Activated T-cell treated with anti-CD3 and anti-CD28 coated beads for 48 hours (primary cell): Measurements from ENCODE around the gene ACTRT2.

ENCODE experiments used
- DNase-seq: peaks from one replicate; pipeline ENCODE4 v3.0.0-alpha.2; 2020; ENCODE audit warnings: low read depth

Gene ACTRT2

DNA sequence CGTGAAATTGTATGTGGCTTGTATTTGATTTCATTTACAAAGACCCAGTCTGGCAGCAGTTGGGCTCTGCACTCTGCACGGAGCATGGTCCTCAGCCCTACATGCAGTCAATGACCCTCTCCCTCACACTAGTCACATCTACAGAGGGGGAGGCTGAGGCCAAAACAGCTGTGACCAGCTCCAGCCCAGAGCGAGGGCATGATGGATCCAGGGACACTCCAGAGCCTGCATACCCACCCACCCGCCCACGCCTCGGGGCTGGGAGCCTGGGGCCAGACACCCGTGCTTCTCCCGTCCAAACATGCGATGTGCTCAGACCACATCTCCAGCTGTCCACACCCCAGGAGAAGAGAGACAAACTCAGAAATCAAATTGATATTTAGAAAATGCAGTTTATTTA lies 33.8 kb downstream of the ACTRT2 start:
- DNase-seq, result no peak

DNA sequence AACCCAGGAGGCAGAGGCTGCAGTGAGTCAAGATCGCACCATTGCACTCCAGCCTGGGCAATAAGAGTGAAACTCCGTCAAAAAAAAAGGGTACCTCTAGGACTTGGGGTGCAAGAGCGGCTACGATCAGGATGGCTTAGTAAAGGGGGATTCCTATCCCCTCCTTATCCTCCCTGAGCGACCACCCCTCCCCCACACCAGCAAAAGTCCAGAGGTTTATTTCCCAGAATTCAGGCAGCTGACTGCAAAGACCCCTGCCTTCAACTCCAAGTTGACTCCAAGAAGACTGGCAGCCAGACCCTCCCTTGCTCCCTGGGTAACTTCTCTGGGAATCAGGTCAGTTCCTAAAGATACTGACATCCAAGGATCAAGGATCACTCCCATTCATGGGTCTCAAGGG lies 35.4 kb downstream of the ACTRT2 start:
- DNase-seq, result no peak

DNA sequence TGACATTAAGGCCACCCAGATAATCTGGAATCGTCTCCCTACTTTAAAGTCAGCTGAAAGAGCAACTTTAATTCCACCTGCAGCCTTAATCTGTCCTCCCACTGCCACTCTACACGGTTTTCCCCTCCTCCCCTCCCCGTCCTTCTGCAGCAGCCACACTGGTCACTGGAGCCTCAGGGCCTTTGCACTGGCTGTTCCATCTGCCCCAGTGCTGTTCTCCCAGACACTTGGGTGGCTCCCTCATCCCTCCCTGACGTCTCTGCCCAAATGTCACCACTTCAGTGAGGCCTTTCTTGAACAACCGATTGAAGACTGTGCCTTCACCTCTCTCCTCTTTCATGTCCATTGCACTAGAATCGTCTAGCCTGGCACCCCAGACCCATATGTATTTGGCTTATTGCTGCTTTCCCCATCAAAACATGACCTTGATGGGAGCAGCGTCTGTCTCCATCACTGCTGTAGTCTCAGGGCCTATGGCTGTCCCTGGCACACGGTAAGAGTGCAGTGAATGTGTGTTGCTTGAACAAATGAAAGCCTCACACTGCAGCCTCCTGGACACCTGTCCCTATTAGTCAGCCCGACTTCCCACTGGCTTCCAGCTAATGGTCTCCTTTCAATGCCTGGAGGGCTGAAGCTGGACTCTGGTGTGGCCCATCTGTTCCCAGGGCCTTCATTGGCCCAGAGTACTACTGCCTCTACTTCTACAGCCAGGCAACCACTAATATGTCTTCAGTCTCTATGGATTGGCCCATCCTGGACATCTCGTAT lies 37.2 kb downstream of the ACTRT2 start:
- DNase-seq, result no peak

DNA sequence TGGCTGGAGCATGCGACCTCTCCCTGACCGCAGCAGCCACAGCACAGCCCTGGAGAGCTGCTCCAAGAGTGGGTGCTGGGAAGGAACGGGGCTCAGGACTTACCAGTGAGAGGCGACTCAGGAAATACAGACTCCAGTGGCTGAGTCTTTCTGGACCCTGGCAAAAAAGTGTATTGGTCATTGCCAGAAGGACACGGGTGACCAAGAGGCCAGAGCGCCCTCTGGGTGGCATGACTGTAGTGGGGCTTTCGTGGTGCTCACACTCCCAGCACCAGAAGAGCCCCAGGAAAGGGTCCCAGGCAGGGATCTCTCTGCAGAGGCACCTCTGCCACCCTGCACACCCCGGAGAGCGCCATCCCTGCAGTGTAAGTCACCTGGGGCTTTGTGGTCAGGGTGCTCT lies 38.9 kb downstream of the ACTRT2 start:
- no peak for DNase-seq

DNA sequence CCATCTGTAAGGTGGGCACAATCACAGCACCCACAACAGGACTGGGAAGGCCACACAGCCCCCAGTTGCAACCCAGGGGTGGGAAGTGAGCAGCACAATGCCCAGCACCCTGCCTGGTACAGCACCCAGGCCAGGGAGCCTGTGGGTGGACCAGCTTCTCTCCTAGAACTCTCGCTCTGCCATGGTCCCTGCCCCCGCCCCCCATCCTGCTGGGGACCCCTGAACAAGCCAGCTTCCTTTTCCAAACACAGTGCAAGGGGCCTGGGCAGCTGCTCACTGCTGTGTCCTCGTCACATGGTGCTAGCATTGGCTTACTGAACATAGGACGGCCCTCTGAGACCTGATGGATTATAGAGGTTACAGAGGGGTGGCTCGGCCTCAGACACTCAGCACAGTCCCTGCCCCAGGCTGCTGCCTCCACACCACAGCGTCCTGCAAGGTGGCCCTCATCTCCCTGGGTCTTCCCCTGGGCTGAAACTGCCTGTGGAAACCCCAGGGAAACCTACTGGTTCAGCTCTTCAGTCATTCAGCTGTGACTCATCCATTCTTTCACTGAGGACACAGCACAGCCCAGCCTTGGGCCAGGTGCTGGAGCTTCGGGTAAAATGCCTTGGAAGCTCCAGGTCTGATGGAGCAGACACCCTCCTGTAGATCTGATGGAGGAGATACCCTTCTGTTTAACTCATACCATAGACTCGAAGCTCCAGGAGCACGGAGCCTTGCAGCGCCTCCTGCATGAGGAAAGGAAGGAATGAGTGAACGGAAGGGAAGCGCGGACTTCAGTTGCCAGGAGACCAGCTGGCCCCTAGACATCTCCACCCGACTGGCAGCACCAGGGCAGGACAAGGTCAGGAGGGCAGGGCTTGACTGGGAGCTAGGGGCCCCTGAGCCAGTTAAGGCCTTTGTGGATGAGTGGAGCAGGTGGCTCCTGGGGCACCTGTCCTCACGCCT lies 39.6 kb downstream of the ACTRT2 start:
- DNase-seq, result no peak

DNA sequence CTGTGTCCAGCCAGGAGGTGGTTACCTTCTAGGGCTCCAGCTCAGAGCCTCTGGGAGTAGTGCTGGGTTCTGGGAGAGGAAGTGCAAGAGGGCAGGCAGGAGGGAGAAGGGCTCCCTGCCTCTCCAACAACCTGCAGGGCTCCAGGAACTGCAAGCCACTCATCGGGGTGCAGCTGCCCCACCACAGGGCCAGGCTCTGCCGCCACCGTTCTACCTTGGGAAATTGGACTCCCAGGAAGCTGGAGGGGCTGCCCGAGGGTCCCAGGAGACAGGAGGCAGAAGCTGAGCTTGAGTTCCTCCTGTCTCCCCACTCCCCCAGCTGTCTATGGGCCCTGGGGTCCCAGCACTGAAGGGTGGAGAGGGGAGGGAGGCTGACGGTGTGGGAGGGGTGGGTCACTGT lies 40.3 kb downstream of the ACTRT2 start:
- no peak for DNase-seq

DNA sequence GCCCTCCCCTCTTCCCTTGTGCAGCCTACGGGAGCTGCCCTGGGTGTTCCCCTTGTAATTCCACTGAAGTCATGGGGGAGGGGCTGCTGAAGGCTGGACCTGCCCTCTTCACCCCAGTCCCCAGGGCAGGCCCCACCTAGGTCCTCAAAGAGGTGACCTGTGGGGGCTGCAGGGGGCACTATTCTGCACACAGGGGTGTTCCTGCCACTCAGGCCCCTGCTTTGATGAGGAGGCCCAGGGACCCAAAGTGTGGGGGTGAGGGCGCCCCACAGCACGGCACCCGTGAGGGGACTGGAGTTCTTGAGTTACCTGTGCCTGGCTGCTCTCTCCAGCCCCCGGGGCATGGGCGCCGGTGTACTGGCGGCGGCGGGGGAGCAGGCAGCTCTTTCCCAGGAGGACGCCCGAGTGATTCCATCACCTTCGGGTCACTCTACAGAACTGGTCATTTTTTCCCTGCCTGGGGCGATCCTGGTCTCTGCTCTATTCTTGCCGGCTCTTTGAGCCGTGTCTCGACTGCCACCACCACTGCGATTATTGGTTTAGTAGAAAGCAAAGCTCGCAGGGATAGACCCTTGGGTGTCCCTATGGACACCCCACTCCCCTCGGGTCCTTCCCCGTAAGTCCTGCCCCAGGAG lies 40.8 kb downstream of the ACTRT2 start:
- DNase-seq, result no peak

DNA sequence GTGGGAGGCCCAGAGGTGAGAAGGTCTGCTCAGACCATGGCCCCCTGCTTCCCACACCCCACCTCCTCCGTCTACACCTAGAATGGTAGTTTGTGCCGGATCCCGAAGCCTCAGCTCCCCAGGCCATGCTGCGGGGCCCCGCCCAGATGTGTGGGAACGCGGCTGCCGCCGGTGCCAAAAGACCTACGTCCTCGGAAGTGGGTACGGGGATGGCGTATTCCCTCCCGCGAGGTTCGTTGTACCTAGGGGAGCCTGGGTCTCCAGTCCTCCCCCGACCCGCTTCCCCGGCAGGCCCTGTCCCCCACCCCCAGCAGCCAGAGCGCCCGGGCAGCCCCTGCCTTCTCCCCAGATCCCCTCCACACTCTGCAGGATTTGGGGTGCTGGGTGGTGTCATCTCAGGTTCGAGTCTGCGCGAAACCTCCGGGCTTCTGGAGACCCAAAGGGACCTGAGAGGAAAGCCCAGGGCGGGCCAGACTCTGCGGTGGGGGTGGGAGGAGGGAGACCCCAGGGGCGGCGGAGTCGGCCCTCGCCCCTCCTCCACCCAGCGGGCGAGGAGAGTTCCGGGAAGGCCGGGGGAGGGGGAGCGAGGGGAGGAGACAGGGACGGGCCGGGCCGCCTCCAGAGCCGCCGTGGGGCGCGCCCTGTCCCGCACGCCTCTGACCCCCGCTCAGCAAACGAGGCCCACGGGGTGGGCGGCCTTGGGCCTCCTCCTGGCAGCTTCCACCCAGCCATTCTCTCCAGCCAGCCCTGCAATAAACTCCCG lies 41.5 kb downstream of the ACTRT2 start:
- no peak for DNase-seq

DNA sequence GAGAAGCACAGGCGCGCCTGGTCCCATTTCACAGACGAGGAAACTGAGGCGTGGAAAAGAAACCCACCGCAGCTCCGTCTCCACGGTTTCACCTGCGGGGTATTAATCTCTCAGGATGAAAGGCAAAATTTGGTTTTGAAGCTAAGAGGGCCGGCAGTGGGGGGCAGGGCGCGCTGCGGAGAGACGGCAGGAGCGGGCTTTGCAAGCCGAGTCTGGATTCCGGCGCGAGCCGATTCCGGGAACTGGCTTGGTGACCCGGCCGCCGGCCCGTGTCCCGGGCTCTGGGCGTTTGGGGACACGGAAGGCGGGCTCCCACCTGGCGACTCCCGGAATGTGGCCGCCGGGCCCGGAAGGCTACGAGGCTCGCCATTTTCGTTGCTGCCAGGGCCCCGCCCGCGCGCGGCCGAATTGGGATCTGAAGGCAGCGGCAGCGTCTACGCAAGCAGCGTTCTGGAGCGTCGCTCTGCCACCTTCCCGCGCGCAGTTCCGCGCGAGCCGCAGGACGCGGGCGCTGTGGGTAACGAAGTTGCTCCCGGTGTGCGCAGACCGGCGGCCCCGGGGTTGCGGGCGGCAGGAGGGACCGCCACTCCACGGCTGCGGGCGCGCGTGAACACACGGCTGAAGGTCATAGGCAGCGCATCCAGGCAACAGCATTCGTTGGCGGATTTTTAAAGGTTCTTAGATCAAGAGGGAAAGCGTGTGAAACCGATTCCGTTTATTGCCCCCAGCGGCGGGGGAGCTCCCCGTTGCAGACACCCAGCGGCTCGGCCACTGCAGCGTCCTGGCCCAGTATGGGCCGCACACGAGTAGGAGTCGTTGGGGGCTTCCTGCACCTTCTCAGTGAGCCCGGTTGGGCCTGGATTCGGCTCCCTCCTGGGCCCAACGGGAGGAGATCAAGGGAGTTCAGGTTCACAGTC lies 42.4 kb downstream of the ACTRT2 start:
- DNase-seq, result no peak

DNA sequence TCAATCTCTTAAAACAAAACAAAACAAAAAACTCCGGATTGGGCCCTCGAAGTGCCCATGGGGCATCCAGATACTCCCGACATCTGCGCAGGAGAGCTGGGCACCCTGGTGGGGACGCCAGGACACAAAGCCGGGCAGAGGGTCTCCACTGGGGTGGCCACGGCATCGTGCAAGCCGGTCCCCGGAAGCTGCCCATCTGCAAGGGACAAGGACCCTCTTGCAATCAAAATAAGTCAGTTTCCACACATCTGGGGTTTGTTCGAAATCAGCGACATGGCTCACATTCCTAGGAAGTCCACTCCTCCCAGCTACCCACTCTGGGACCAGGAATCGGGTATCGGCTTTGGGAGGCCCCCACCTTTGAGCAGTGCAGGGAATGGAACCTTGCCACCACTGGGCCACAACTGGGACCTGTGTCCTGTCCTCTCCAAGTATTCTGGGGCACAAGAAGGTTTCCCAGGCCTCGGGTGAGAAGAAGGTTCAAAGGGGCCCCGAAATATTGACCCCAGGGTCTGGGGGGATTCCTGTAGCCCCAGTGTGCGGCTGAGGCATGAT lies 43.1 kb downstream of the ACTRT2 start:
- DNase-seq, result no peak

DNA sequence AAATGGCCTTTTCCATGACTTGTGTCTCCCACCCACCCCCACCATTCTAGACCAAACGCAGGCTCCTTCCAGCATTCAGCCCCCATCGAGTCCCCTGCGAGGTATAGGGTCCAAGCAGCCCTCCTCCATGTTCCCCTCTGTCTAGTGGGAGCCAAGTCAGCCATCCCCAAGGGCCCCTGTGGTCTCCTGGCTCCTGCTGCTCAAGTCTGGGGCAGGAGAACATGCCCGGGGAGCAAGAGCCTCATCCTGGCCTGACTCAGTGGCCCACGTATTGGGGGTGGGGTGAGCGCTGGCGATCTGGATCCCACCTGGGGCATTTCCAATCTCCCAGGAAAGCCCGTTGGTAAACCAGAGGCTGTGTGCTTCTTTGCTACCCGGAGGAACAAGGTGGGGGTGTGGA lies 43.6 kb downstream of the ACTRT2 start:
- no peak for DNase-seq

DNA sequence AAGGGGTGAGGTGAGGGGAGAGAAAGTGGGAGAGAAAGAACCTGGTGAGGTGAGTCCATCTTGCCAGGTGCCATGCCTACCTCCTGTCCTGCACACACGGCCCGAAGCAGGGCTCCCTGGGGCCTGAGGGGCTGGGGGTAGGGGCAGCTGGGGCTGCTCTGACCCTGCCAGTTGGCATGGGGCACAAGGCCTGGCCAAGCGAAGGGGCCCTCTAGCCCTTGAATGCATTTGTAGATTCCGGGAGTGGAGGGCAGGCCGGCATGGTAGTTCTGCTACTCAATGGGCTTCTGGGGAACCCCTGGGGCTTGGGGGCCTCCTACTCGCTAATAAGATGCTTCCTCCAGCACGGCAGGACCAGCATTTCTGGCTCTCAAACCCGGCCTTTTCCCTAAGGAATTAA lies 44.1 kb downstream of the ACTRT2 start:
- DNase-seq, result no peak

DNA sequence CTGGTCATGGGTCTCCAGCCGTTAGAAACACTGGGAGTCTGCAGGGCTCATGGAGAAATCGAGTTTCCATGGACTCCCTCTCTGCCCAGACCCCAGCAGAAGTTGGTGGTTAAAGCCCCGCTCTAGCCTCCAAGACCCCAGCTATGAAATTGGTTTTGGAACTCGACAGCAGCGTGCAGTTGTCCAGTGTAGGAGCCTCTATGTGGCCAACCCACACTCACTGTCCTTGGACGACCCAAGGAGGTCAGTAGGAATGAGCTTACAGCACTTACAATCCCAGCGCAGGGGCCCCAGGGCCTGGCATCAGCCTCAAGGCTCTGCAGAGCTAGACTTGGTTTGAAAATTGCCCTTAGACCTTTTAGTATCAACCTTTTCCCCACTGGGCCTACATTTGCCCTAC lies 44.5 kb downstream of the ACTRT2 start:
- no peak for DNase-seq

DNA sequence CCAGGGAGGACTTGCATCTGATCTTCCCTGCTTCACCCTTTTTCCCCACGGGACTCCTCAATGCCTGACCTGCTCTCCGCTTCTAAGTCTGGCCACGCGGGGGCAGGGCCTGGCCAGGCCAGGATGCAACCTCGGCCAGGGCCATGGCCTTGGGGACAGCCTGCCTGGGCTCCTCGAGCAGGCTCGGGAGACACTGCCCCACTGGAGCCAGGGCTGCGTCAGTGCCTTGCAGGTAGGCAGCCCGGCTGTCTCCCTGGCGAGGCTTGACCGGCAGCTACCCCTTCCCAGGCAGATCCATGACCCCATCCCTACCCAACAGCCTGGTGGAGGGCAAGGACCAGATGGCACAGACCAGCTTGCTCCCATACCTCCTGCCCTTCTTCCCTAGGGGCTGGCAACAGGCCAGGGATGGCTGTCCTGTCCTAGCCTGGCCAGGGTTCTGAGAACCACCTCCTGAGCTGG lies 45.0 kb downstream of the ACTRT2 start:
- DNase-seq, result no peak

DNA sequence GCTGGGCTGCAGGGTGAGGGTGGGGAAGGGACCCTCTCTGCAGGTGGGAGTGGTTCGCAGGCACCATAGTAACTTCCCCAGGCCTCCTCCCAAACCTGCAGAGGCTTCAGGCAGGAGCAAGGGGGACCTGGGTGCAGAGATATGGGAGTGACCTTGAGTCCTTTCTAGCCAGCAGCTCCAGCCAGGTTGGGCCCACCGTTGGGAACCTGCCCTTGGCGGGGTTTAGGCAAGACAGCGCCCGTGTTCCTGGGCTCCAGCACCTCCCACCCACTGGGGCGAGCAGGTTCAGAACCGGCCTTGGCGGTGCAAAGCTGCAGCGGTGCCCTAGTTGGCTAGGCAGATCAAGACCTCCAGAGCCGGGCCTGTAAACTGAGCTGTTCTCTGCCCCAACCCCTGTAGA lies 45.6 kb downstream of the ACTRT2 start:
- no peak for DNase-seq

DNA sequence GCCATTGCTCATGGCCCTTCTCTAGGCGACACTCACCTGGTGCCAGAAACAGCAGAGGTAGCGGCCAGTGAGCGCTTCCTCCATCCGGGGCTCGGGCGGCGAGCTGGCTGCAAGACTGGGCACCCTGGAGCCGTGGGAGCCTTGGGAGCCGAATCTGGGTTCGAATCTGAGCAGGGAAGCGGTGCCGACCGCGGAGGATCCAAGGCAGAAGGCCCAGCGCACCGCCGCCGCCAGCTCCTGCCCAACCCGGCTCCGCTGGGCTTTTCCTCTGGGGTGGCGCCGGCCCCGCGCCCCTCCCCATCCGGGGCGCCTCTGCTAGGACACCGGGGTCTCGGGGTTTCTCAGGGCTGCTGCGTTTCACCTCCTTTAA lies 46.0 kb downstream of the ACTRT2 start:
- no peak for DNase-seq

DNA sequence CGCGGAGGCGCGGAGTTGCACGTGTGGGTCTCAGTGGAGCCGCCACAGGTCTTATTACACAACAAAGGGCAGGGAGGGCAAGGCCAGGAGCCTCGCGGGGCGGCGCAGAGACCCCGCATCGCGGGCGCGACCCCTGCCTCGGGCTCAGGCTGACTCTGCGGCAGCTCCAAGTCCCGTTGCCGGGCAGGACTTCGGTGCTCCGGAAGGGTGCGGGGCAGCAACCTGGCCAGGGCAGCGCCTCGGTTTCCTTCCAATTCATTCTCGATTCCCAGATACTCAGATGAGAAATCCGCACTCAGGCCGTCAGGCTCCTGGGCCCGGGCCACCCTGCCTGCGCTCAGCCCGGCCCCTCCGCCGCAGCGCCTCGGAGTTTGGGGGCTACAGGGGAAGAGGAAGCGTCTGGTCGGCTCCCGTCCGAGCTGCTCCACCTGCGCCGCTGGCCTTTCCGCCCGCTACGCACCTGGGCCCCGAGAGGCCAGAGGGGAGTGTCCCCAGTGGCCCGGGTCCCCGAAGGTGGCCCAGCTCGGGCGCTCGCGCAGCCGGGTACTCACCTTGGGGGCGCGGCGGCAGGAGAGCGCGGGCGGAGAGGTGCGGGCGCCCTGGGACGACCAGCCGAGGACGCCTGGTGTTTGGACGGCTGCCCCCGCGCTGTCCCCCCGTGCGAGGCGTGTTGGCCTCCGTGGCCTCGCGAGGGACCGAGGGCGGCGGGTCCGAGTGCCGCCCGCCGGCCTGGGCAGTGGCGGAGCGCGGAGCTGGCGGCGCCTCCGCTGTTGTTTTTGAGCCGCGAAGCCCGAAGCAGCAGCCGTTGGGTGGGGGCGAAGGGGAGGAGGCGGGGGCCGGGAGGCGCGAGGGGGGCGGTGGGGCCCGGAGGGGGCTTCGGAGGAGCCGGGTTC lies 46.6 kb downstream of the ACTRT2 start:
- no peak for DNase-seq

DNA sequence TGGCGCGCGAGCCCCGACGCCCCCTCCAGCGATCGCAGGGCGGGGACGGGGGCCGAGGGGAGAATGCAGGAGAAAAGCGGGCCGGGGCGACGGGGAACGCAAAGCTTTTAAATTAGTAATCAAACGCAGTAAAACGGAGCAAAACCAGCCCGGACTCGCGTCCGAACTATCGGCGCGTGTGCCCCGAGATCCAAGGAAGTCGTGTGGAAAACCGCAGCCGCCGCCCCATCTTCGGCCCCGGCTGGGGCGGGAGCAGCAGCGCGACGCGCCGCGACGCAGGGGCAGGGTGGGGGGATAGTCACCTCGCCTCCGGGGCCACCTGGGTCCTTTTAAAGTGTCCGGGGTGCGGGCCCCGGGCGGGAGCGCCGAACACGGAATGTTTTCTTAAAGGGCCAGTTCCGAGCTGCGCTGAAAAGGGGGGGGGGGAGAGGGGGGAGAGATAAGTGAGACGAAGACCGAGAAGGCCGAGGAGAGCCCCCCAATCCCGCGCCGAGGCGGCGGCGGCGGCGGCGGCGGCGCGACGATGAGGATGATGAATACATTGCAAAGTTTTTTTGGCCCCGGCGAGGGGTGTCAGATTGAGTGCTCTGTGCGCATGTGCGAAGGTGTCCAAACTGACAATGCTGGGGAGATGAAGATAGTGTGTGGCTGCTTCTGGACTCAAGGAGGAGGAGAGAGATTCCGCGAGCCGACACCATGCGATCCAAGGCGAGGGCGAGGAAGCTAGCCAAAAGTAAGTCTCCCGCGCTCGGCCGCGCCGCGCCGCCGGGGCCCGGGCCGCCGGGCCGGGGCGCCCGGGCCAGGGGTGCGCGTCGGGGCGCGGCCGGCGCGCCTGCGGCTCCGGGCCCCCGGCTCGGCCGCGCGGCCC lies 47.5 kb downstream of the ACTRT2 start, which contains the start of gene PRDM16:
Gene PRDM16, plus strand, starts transcription at position 640 of the 868 bp plus-strand sequence. Its CDS starts 57 bp downstream, at position 697.
- no peak for DNase-seq
